ENCODE measurements around the gene PHF21B. TPM values are rescaled to one million over a fixed set of nuclear protein-coding genes. Genes with fewer than 3 reads are reported as not detected.
"Not testable (repeated sequence)": the region's sequence is repeated elsewhere in the genome, so short reads cannot be mapped to it uniquely, and the experiment has no call there.

PHF21B gene
- total and polyA plus RNA-seq, 11 donors: 0.04 to 1.6 (median 0.47) TPM; not detected in 4

DNA sequence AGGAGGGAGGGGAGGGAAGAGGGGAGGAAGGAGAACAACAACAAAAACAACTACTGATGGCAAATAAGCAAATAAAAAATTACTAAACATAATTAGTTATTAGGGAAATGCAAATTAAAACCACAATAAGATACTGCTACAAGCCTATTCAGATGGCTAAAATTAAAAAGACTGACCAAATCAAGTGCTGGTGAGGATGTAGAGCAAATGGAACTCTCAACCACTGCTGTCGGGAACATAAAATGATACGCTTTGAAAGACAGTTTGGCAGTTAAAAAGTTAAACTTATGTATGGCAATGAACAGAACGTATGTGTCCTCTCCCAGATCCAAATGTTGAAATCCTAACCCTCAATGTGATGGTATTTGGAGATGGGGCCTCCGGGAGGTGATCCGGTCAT is 85.7 kb downstream of the PHF21B start:
- TF ChIP-seq, protein P1, sequence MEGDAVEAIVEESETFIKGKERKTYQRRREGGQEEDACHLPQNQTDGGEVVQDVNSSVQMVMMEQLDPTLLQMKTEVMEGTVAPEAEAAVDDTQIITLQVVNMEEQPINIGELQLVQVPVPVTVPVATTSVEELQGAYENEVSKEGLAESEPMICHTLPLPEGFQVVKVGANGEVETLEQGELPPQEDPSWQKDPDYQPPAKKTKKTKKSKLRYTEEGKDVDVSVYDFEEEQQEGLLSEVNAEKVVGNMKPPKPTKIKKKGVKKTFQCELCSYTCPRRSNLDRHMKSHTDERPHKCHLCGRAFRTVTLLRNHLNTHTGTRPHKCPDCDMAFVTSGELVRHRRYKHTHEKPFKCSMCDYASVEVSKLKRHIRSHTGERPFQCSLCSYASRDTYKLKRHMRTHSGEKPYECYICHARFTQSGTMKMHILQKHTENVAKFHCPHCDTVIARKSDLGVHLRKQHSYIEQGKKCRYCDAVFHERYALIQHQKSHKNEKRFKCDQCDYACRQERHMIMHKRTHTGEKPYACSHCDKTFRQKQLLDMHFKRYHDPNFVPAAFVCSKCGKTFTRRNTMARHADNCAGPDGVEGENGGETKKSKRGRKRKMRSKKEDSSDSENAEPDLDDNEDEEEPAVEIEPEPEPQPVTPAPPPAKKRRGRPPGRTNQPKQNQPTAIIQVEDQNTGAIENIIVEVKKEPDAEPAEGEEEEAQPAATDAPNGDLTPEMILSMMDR (IDR thresholded peaks at IDR 0.05): no peak
- no peak for TF ChIP-seq POLR2A (IDR thresholded peaks at IDR 0.05)
- Histone ChIP-seq H3K4me3 (no peak overlapping the region), H3K9me3 (peaks cover 0 to 8% (median 2%) of the 10 kb centered on the region in 12 donors), H3K27me3 (no peaks in the 10 kb centered on the region), H3K36me3 (no peaks in the 10 kb centered on the region), H3K27ac (no peak overlapping the region), H3K4me1 (no peaks in the 10 kb centered on the region)
- intact Hi-C loops (cut with DNase I): no loop called here
- DNase-seq (no peak), ATAC-seq (no peak)
- 75 to 84% (median 81%) methylated on average over 5 of the region's 5 CpGs for WGBS, 4 donors

DNA sequence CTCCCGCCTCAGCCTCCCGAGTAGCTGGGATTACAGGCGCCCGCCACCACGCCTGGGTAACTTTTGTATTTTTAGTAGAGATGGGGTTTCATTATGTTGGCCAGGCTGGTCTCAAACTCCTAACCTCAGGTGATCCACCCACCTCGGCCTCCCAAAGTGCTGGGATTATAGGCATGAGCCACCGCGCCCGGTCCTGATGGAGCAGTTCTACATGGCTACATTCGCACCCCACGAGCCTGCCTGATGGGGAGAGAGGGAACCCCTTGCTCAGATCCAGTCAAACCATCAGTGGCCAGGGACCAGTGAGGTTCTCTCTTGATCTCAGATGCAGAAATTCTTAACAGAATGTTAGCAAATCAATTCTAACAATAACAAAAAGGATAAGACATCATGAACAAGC is 88.0 kb downstream of the PHF21B start:
- not testable (repeated sequence) for ATAC-seq, H3K27me3 ChIP-seq, H3K9me3 ChIP-seq, DNase-seq, H3K4me3 ChIP-seq, H3K36me3 ChIP-seq, H3K27ac ChIP-seq, H3K4me1 ChIP-seq
- intact Hi-C loops (cut with DNase I): loop anchor here in 1 of 10 donors (2.0 kb wide), 1 partner anchor 37 kb away; no protein-coding TSS in a partner anchor
- WGBS, 4 donors: 79 to 96% (median 87%) methylated on average over 10 to 11 of the region's 11 CpGs

DNA sequence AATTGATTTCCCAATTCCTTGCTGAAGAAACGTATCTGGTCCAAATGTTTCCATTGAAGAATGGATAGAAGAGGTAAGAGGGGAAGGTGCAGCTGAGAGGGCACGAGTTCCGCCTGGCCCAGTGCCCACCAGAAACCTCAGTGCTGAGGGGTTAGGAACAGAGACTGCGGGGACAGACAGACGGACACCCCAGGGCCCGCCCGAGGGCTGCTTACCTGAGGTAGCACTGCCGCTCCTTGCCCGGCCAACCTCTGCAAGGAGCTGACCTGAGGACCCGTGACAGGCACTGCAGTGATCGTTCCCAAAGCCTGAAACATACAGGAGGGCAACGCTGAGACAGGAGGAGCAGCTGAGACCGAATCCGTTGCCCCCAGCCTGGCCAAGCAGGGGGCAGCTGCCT is 89.6 kb downstream of the PHF21B start:
- intact Hi-C loops (cut with DNase I): no loop called here
- no peaks in the 10 kb centered on the region for H3K4me1 ChIP-seq
- H3K9me3 ChIP-seq: peaks cover 0 to 8% (median 2%) of the 10 kb centered on the region in 12 donors
- 87 to 93% (median 89%) methylated on average over 13 to 14 of the region's 14 CpGs for WGBS, 4 donors
- no peaks in the 10 kb centered on the region for H3K27me3 ChIP-seq
- H3K4me3 ChIP-seq: no peak overlapping the region
- peak in 1 of 5 donors; percentile 31 for DNase-seq
- no peaks in the 10 kb centered on the region for H3K36me3 ChIP-seq
- ATAC-seq: no peak
- TF ChIP-seq POLR2A (IDR thresholded peaks at IDR 0.05): no peak
- TF ChIP-seq, protein P1 (IDR thresholded peaks at IDR 0.05): no peak
- H3K27ac ChIP-seq: no peak overlapping the region

DNA sequence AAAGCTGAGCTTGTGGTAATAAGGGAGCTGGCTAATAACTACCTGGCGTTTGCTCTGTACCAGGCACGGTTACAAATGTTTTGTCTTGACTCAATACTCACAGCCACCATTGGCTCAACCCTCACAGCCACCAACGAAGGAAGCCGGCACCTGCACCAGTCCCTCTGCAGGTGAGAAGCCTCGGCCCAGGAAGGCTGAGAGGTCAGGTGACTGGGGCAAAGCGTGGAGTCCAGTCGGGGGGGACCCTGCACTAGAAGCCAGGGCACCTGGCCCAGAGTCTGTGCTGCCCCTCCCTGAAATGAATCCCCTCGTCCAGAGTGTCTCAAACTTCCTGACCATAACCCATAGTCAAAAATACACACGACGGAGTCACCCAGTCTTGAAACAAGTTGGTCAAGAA is 90.1 kb downstream of the PHF21B start:
- DNase-seq (peak in 1 of 5 donors; percentile 26), ATAC-seq (no peak)
- H3K27ac ChIP-seq: no peak overlapping the region
- H3K4me3 ChIP-seq: no peak overlapping the region
- no peaks in the 10 kb centered on the region for H3K27me3 ChIP-seq
- H3K4me1 ChIP-seq: no peaks in the 10 kb centered on the region
- peaks cover 0 to 7% (median 1%) of the 10 kb centered on the region in 12 donors for H3K9me3 ChIP-seq
- 78 to 90% (median 82%) methylated on average over 10 of the region's 10 CpGs for WGBS, 4 donors
- TF ChIP-seq POLR2A (IDR thresholded peaks at IDR 0.05): no peak
- TF ChIP-seq, protein P1 (IDR thresholded peaks at IDR 0.05): no peak
- intact Hi-C loops (cut with DNase I): no loop called here
- no peaks in the 10 kb centered on the region for H3K36me3 ChIP-seq

DNA sequence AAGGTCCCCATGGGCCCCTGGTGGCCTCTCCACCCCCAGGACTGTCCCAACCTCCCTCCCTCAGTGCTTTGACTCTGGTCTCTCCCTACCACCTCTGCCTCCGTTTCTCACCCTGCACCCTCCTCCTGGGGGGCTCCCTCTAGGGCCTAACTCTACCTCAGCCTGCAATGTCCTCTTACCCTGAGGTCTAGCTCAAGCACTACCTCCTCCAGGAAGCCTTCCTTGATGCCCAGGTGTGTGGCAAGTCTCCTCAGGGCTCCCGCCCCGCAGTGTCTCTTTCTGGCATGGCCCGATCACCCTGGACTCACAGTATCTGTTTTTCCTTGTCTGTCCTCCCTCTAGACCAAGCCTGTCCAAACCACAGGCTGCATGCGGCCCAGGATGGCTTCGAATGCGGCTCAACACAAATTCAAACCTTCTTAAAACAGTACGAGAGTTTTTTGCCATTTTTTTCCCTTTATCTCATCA is 90.8 kb downstream of the PHF21B start:
- 89 to 93% (median 92%) methylated on average over 8 of the region's 8 CpGs for WGBS, 4 donors
- no peaks in the 10 kb centered on the region for H3K4me1 ChIP-seq
- no peaks in the 10 kb centered on the region for H3K36me3 ChIP-seq
- H3K9me3 ChIP-seq: no peaks in the 10 kb centered on the region
- ATAC-seq: no peak
- H3K27me3 ChIP-seq: no peaks in the 10 kb centered on the region
- no peak for TF ChIP-seq POLR2A (IDR thresholded peaks at IDR 0.05)
- TF ChIP-seq, protein P1 (IDR thresholded peaks at IDR 0.05): no peak
- DNase-seq: no peak
- no peak overlapping the region for H3K27ac ChIP-seq
- intact Hi-C loops (cut with DNase I): no loop called here
- H3K4me3 ChIP-seq: no peak overlapping the region
